GM12801 (cell line): Measurements from ENCODE around the gene ACTN1.

Experiments
- CTCF ChIP-seq: IDR thresholded peaks from one replicate; pipeline ENCODE4 v1.5.1; 2011; ENCODE audit warnings: control low read depth; ENCODE audit not compliant: insufficient read length; ENCODE audit errors: extremely low read depth

ACTN1 gene

GRCh38 chr14:68960123-68960522, 19.0 kb downstream of the ACTN1 start:
- no peak for TF ChIP-seq CTCF

DNA sequence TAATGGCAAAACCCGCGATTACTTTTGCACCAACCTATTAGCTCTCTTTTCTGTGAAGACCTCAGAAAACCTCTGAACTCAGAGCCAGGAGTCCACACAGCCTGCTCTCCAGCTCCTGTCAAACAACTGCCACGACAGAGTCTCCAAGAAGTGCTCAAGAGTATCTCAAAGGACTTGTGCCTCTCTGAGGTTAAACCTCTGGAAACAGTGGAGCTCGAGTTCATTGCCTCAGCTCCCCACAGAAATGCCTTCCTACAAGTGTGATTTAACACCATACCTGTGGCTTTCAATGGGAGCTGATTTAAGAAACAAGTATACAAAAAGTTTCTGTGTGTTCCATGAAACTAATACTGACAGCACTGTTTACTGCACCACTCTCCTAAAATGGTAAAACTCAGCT, 20.1 kb downstream of the ACTN1 start:
- TF ChIP-seq CTCF = no peak

- TF ChIP-seq CTCF = no peak
Observed at GRCh38 chr14:68958553-68958952, 20.5 kb downstream of the ACTN1 start.

GRCh38 chr14:68957775-68958174, 21.3 kb downstream of the ACTN1 start:
- no peak for TF ChIP-seq CTCF

- TF ChIP-seq CTCF = no peak
Observed at GRCh38 chr14:68956724-68957123, 22.4 kb downstream of the ACTN1 start.

GRCh38 chr14:68955851-68956179, 23.3 kb downstream of the ACTN1 start:
- TF ChIP-seq CTCF = no peak

- no peak for TF ChIP-seq CTCF
Observed at GRCh38 chr14:68955164-68955850, 23.8 kb downstream of the ACTN1 start.
